GM18505 (cell line): ENCODE data around the gene FYN.

ENCODE experiments used
- ATAC-seq: cut with Tn5 transposase; IDR thresholded peaks from one replicate; pipeline ENCODE4 v1.9.1; 2021; ENCODE audit not compliant: unreplicated experiment
- POLR2A ChIP-seq: IDR thresholded peaks from 4 replicates; pipeline ENCODE4 v1.6.1; 2011; ENCODE audit warnings: borderline replicate concordance; ENCODE audit not compliant: insufficient read depth, insufficient read length; ENCODE audit errors: extremely low read depth

Gene FYN

DNA sequence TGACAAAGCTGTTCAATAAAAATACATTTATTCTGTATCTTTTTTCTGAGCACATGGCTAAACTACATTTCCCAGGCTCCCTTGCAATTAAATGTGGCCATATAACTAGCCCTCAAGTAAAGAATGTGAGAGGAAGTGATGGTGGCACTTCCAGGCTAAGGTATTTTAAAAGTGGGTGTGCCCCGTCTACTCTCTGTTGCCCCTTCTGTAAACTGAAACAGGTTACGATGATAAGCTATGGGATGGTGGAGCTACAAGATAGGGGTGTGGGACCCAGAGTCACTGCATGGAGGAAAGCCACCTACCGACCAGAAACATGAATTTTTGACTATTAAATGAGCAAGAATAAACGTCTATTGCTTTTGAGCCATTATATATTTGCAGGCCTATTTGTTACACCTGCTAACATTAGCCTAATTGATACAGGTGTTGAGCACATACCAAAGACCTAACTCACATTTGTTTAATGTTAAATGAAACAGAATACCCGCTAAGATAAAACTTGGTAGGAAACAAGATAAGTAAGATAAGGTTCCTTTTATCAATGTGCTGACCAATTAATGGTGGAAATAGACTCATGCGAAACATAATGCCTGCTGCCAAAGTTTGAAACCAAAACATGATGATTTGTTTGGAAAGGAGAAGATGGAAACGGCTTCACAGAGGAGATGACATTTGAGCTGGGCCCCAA is 3.1 kb downstream of the FYN start:
- no peak for ATAC-seq
- TF ChIP-seq POLR2A, result no peak

DNA sequence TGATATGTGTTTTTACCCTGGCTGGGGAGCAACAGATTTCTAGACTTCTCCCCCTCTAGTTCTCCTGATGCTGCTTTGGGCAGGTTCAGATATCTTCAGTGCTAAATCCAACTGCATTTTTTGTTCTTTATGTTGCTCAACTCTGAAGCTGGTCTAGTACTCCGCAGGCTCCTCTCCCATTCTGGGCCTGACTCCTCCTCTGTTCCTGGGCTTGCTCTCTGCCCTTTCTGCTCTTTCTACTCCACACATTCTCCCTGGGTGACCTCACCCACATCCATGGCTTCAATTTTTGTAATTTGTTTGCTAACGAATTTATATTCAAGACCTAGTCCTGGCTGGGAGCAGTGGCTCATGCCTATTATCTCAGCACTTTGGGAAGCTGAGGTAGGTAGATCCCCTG is 6.4 kb downstream of the FYN start:
- ATAC-seq, result no peak
- no peak for TF ChIP-seq POLR2A

DNA sequence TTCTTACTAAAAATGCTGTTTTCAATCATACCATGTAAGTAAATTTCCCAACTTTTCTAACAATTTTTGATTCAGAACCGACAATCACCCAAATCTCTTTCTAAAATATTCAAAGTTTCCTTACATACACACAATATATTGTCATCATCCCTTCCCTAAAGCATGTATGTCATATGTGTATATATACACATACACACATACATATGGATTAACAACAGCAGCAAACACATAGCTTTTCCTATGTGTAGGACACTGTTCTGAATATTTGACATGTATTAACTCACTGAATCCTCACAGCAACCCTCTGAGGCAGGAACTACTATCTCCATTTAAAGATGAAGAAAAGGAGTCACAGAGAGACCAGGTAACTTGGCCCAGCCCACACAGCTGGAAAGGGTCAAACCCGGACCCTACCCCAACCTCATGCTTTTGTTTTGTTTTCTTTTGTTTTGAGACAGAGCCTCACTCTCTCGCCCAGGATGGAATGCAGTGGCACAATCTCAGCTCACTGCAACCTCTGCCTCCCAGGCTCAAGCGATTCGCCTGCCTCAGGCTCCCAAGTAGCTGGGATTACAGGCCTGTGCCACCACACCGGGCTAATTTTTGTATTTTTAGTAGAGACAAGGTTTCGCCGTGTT is 7.2 kb downstream of the FYN start:
- TF ChIP-seq POLR2A, result no peak
- no peak for ATAC-seq

GRCh38 chr6:111865049-111865585 is 8.1 kb downstream of the FYN start:
- TF ChIP-seq POLR2A, result no peak
- no peak for ATAC-seq

- no peak for ATAC-seq
- TF ChIP-seq POLR2A, result no peak
These were observed 8.9 kb downstream of the FYN start for GRCh38 chr6:111864138-111865048.

- TF ChIP-seq POLR2A, result no peak
- ATAC-seq, result no peak
These were observed 10.5 kb downstream of the FYN start for GRCh38 chr6:111862741-111863140.

GRCh38 chr6:111862314-111862713 is 10.9 kb downstream of the FYN start:
- no peak for TF ChIP-seq POLR2A
- no peak for ATAC-seq

DNA sequence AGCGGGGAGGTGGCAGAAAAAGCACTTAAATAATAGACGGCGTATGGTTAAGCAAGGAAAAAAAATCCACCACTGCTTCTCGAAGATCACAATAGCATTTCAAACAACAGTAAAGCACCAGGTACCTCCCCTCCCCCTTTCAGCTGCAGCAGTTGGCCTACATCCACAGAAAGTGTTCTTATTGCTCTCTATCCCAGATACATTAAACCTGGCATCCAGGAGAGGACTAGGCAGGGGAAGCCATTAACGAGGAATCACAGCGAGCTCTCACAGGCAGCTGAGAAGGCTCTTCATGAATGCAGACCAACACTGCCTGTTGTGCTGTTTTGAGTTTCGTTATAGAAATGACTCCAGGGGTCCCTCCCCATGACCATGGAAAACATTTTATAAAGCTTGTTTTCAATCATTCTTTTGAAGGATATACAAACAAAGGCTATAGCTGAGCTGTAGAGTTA is 11.8 kb downstream of the FYN start:
- no peak for TF ChIP-seq POLR2A
- ATAC-seq, result no peak

DNA sequence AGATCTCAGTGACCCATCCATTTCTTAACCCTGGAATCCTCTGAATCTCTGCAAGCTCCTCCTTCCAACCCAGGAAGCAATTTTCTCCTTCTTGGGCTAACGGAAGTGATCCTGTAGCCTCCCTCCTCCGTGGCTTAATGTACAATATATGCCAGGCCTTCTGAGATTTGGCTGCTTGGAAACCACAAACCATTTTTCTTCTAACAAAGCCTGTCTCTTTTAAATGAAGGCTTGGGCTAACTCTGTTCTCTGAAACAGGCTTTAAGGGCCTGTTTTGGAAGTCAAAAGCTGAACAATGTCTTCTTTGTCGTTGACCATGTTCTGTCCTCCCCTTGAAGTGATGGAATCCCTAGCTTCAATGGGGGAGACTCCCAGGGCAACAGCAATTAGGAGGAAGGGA is 14.9 kb downstream of the FYN start:
- no peak for TF ChIP-seq POLR2A

DNA sequence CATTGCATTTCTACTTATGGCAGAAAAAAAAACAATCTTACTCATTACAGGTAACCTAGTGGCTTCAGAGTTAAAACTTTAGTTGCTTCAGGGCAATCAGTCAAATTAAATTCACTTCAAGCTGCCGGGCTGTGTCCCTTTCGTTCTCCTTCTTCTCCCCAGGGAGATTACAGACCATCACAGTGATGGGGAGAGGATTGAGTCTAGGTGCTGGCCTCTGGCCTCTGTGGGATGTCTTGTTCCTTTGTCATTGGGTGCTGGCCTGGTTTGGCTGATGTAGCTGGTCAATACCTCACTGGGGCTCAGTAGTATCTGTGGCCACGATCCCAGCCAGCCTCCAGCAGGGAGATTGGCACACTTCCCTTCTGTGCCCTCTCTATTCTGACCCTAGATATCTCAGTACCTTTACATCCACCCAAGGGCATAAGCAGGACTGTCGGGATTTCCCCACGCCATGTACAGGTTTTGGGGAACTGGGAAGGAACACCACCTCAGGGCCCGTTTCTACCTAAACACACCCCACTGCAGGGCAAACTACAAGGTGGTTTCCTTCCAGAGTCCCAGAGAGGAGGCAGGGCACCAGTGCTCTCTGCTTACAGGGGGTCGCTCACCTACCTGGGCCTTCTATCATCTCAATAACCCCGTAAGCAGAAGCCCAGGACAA is 15.4 kb downstream of the FYN start:
- no peak for ATAC-seq
- no peak for TF ChIP-seq POLR2A

More for the DNA sequence above, 14.9 kb downstream of the FYN start:
- no peak for ATAC-seq

DNA sequence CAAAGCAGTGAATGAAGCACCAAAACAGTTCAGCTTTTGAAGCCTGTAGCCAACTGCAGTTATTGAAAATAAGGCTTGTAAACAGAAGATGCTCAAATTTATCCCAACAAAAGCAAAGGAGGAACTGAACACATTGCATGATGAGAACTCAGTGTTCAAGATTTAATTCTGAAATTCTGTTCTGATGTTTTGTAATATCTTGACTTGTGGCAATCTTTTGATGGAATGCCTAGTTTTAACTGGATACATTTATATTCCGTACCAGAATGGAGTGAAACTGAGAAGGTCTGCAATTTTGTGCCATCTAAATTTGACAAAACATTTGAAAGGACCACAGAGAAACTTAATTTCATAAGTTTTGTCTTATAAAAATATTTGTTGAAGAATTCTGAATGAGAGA is 17.5 kb downstream of the FYN start:
- TF ChIP-seq POLR2A, result no peak
- no peak for ATAC-seq

DNA sequence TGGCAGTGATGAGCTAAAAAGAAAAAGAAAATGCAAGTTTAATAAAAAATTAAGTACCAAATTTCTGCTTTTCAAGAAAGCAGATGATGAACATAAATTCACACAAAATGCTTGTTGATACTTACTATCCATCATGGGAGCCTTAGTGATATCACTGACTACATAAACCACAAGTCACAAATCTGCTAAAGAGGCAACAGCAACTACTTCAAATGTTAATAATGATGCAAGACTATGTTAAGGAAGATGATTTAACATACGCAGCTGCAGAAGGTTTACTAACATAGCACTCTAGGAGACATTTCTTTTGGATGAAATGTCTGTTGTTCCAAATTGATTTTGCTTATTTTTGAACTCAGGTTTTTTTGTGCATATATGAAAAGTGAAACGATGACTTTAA is 18.6 kb downstream of the FYN start:
- no peak for ATAC-seq
- no peak for TF ChIP-seq POLR2A

- no peak for TF ChIP-seq POLR2A
- no peak for ATAC-seq
These were observed 20.5 kb downstream of the FYN start for GRCh38 chr6:111852725-111853124.
